SK-N-SH (cell line): ENCODE data around the gene FBXL7.

Experiments used
- EP300 ChIP-seq, 2 experiments: IDR thresholded peaks; 2 replicates each; pipeline versions ENCODE4 v1.4.0 to v1.6.1; 2012; ENCODE audit warnings: borderline replicate concordance in 1 of 2, low read depth in 1 of 2, low read length in 1 of 2
- EZH2phosphoT487 ChIP-seq: fragments of 200-600 bp; sonication (generic); IDR thresholded peaks from 2 replicates; pipeline ENCODE4 v1.6.1; 2017; ENCODE audit warnings: low read depth, mixed run types, mild to moderate bottlenecking, antibody characterized with exemption, moderate library complexity, borderline replicate concordance
- JUND ChIP-seq: IDR thresholded peaks from 2 replicates; pipeline ENCODE4 v1.4.0; 2012
- NFIC ChIP-seq: IDR thresholded peaks from 2 replicates; pipeline ENCODE4 v1.4.0; 2012; ENCODE audit warnings: borderline replicate concordance
- POLR2AphosphoS5 ChIP-seq: IDR thresholded peaks from 2 replicates; pipeline ENCODE4 v1.6.1; 2012; ENCODE audit warnings: low read depth, low read length
- SIN3A ChIP-seq: IDR thresholded peaks from 2 replicates; pipeline ENCODE4 v1.6.1; 2012; ENCODE audit warnings: low read depth, mild to moderate bottlenecking, low read length, moderate library complexity, borderline replicate concordance
- TAF1 ChIP-seq: IDR thresholded peaks from 2 replicates; pipeline ENCODE4 v1.6.1; 2012; ENCODE audit warnings: low read depth, mild to moderate bottlenecking, low read length, moderate library complexity, borderline replicate concordance
- USF1 ChIP-seq: IDR thresholded peaks from 2 replicates; pipeline ENCODE4 v1.4.0; 2012; ENCODE audit warnings: low read depth, borderline replicate concordance
- YY1 ChIP-seq: IDR thresholded peaks from 2 replicates; pipeline ENCODE4 v1.4.0; 2012; ENCODE audit warnings: low read depth, mild to moderate bottlenecking
- ZBTB33 ChIP-seq: IDR thresholded peaks from 2 replicates; pipeline ENCODE4 v1.4.0; 2012; ENCODE audit warnings: low read depth, borderline replicate concordance
- TF ChIP-seq, protein P1 (sequence below): IDR thresholded peaks from 2 replicates; pipeline ENCODE4 v1.6.1; 2012; ENCODE audit warnings: mild to moderate bottlenecking, low read depth, low read length, moderate library complexity
- TF ChIP-seq, protein P2 (sequence below): fragments of 200-600 bp; sonication (generic); IDR thresholded peaks from 2 replicates; pipeline ENCODE4 v1.6.1; 2017; ENCODE audit warnings: antibody characterized with exemption, mild to moderate bottlenecking, moderate library complexity
- TF ChIP-seq, protein P3 (sequence below): IDR thresholded peaks from 2 replicates; pipeline ENCODE4 v1.4.0; 2012; ENCODE audit warnings: low read depth

- TF ChIP-seq SIN3A (no peak), ZBTB33 (no peak), EP300 (IDR thresholded peaks at IDR 0.05; ENCODE audit: borderline replicate concordance in 1 of 2, low read depth in 1 of 2, low read length in 1 of 2) (no peak), JUND (no peak), POLR2AphosphoS5 (no peak), TAF1 (no peak), EZH2phosphoT487 (no peak), YY1 (no peak), USF1 (no peak), NFIC (no peak)
- TF ChIP-seq, protein P1, sequence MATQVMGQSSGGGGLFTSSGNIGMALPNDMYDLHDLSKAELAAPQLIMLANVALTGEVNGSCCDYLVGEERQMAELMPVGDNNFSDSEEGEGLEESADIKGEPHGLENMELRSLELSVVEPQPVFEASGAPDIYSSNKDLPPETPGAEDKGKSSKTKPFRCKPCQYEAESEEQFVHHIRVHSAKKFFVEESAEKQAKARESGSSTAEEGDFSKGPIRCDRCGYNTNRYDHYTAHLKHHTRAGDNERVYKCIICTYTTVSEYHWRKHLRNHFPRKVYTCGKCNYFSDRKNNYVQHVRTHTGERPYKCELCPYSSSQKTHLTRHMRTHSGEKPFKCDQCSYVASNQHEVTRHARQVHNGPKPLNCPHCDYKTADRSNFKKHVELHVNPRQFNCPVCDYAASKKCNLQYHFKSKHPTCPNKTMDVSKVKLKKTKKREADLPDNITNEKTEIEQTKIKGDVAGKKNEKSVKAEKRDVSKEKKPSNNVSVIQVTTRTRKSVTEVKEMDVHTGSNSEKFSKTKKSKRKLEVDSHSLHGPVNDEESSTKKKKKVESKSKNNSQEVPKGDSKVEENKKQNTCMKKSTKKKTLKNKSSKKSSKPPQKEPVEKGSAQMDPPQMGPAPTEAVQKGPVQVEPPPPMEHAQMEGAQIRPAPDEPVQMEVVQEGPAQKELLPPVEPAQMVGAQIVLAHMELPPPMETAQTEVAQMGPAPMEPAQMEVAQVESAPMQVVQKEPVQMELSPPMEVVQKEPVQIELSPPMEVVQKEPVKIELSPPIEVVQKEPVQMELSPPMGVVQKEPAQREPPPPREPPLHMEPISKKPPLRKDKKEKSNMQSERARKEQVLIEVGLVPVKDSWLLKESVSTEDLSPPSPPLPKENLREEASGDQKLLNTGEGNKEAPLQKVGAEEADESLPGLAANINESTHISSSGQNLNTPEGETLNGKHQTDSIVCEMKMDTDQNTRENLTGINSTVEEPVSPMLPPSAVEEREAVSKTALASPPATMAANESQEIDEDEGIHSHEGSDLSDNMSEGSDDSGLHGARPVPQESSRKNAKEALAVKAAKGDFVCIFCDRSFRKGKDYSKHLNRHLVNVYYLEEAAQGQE: no peak
- TF ChIP-seq, protein P2, sequence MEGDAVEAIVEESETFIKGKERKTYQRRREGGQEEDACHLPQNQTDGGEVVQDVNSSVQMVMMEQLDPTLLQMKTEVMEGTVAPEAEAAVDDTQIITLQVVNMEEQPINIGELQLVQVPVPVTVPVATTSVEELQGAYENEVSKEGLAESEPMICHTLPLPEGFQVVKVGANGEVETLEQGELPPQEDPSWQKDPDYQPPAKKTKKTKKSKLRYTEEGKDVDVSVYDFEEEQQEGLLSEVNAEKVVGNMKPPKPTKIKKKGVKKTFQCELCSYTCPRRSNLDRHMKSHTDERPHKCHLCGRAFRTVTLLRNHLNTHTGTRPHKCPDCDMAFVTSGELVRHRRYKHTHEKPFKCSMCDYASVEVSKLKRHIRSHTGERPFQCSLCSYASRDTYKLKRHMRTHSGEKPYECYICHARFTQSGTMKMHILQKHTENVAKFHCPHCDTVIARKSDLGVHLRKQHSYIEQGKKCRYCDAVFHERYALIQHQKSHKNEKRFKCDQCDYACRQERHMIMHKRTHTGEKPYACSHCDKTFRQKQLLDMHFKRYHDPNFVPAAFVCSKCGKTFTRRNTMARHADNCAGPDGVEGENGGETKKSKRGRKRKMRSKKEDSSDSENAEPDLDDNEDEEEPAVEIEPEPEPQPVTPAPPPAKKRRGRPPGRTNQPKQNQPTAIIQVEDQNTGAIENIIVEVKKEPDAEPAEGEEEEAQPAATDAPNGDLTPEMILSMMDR: no peak
- TF ChIP-seq, protein P3, sequence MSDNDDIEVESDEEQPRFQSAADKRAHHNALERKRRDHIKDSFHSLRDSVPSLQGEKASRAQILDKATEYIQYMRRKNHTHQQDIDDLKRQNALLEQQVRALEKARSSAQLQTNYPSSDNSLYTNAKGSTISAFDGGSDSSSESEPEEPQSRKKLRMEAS: no peak
Observed at GRCh38 chr5:15799612-15800011, 299.6 kb downstream of the FBXL7 start.
